Activated naive CD4-positive, alpha-beta T cell treated with anti-CD3 and anti-CD28 coated beads, Interleukin-2, amount 50 U/mL, for 24 hours (primary cell): ENCODE results near the gene KRTAP21-3.
"Not testable (repeated sequence)": the region's sequence is repeated elsewhere in the genome, so short reads cannot be mapped to it uniquely, and the experiment has no call there.

Source experiments
- H3K27ac Mint-ChIP-seq: one replicate; pipeline ENCODE4 v1.8.0; 2021; ENCODE audit warnings: mild to moderate bottlenecking, mixed read lengths
- H3K27me3 Mint-ChIP-seq: one replicate; pipeline ENCODE4 v1.8.0; 2021; ENCODE audit warnings: mixed read lengths
- H3K36me3 Mint-ChIP-seq: one replicate; pipeline ENCODE4 v1.8.0; 2021; ENCODE audit warnings: mixed read lengths
- H3K4me1 Mint-ChIP-seq: one replicate; pipeline ENCODE4 v1.8.0; 2021; ENCODE audit warnings: mixed read lengths
- H3K4me3 Mint-ChIP-seq: one replicate; pipeline ENCODE4 v1.8.0; 2021; ENCODE audit warnings: mild to moderate bottlenecking, mixed read lengths
- H3K9me3 Mint-ChIP-seq: one replicate; pipeline ENCODE4 v1.8.0; 2021; ENCODE audit warnings: mixed read lengths

KRTAP21-3 gene, protein sequence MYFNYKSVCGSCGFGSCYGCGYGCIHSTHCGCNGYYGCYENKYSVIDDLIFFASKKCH

DNA sequence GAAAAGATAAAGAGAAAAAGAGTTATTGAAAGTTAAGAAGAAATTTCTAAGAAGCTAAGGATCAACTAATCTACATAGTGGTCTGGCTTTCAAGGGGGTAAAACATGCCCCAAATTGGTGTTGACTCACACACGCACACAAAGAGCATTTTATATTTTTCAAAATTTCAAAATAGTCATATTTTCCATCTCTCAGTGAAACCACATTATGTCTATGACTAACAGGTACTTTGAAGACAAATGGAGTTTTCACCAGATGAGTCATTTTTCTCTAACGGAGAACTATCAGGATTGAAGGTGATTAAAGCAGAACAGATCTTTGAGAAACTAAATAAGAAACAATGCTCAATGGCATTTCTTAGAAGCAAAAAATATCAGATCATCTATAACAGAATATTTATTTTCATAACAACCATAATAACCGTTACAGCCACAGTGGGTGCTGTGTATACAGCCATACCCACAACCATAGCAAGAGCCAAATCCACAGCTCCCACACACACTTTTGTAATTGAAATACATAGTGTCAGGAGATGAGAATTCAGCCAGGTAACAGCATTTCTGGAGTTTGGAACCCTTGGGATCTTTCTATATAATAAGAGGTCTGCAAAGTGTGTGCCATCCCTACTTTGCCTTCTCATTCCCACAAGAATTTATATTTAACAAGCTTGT, at the start of gene KRTAP21-3:
Gene KRTAP21-3, minus strand, starts transcription at position 539 of the 671 bp plus-strand sequence. Its CDS starts 18 bp downstream, at position 521.
- Mint-ChIP-seq H3K27me3 (peaks cover 2% of the 10 kb centered on the region), H3K4me3 (peak within 1 kb of the TSS; percentile 61), H3K4me1 (peaks cover 39% of the 10 kb centered on the region), H3K36me3 (no peaks in the 10 kb centered on the region), H3K27ac (peak within 1 kb of the TSS; percentile 97), H3K9me3 (peaks cover 6% of the 10 kb centered on the region)

DNA sequence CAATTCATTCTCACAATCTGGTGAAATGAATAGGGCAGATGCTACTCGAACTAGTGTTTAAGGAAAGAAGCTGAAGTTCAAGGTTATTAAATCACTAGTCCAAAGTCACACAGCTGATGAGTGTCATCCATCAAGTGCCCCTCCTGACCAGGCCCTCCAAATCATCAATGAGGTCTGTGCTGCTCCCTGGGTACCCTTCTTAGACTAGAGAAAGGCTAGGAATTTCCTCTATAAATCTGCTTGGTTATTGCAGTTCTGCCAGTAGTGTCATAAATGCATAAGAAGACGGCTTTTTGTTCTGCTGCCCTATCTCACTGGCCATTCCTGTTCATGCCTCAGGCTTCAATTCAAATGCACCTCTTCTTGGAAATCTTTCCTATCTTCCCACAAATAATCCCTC, 42.2 kb upstream of the KRTAP21-3 start:
- Mint-ChIP-seq H3K4me3 (no peak overlapping the region), H3K27ac (no peak overlapping the region), H3K27me3 (peaks cover 4% of the 10 kb centered on the region), H3K4me1 (no peaks in the 10 kb centered on the region), H3K36me3 (no peaks in the 10 kb centered on the region), H3K9me3 (peaks cover 5% of the 10 kb centered on the region)

DNA sequence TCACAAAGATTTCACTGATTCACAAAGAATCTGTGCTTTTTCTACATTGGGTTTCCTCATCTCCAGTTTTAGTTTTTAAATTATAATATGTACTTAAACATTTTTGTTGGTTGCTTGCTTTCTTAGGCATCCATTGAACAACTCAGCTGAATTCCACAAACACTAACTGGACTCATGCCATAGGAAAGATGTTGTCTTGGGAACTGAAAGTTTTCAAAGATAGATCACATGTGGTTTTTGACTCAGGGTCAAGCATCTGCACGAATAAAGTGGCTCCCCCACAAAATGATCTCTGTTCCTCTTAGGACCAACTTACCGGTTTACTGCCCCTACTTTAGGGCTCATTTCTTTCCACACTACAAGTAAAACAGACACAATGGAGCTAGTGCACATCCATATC, 39.7 kb upstream of the KRTAP21-3 start:
- peaks cover 4% of the 10 kb centered on the region for H3K27me3 Mint-ChIP-seq
- no peaks in the 10 kb centered on the region for H3K4me1 Mint-ChIP-seq
- no peak overlapping the region for H3K27ac Mint-ChIP-seq
- H3K36me3 Mint-ChIP-seq = no peaks in the 10 kb centered on the region
- no peak overlapping the region for H3K4me3 Mint-ChIP-seq
- peaks cover 5% of the 10 kb centered on the region for H3K9me3 Mint-ChIP-seq

DNA sequence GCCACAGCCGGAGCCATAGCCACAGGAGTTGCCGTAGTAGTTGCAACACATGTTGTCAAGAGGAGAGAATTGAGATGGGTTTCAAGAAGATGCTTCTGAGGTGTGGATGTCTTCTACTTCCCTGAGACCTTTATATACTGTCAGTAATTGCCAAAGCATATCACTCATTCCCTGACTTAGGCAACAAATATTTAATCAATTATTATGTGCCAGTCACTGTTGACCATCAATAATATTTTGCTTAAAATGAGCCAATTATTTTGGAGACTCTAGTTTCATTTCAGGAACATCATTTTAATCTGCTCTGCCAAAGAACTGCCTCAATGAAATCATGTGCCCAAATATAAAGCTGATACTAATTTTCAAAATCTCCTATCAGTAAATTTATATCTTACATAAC, 36.8 kb upstream of the KRTAP21-3 start, which contains the start of gene KRTAP21-1:
Gene KRTAP21-1, minus strand, starts transcription at position 101 of the 400 bp plus-strand sequence. Its CDS starts 50 bp downstream, at position 51.
- H3K4me1 Mint-ChIP-seq, H3K36me3 Mint-ChIP-seq, H3K9me3 Mint-ChIP-seq, H3K4me3 Mint-ChIP-seq, H3K27me3 Mint-ChIP-seq, H3K27ac Mint-ChIP-seq: not testable (repeated sequence)

DNA sequence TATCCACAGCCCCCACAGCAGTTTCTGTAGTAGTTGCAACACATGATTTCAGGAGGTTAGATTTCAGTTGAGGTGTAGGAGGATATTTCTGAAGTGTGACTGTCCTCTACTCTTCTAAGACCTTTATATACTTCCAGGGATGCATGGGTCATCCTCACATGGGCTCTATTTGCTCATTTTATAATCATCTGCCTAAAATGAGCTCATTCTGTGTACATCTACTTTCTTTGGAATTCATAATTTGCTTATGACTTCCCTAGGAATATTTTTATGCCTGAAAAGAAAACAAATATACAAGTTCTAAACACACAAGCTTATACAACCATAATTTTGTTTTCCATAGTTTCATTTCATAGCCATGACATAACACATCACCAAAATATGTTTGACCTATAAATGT, 28.6 kb upstream of the KRTAP21-3 start, which contains the start of gene KRTAP21-2:
Gene KRTAP21-2, minus strand, starts transcription at position 101 of the 400 bp plus-strand sequence. Its CDS starts 57 bp downstream, at position 44.
- H3K27me3 Mint-ChIP-seq = peaks cover 2% of the 10 kb centered on the region
- H3K9me3 Mint-ChIP-seq = peaks cover 5% of the 10 kb centered on the region
- no peak within 1 kb of the TSS for H3K4me3 Mint-ChIP-seq
- H3K4me1 Mint-ChIP-seq = no peaks in the 10 kb centered on the region
- H3K36me3 Mint-ChIP-seq = no peaks in the 10 kb centered on the region
- no peak within 1 kb of the TSS for H3K27ac Mint-ChIP-seq

DNA sequence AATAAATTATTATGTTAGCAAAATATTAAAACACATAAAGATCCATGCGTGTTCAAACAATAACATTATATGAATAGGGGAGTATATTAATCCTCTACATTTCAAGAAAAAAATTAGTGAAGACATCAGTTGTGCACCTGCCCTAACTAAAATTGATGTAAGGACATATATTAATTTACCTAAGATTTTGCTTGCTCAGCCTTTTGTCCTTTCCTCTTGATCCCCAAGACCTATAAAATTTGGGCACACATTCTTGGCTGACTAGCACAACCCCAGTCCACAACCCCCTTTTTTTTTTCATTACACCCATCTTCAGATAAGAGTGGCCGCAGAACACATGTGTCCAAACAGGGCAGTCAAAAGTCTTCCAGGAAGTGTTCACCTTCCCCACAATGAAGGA, 21.9 kb upstream of the KRTAP21-3 start:
- H3K36me3 Mint-ChIP-seq = no peaks in the 10 kb centered on the region
- H3K4me1 Mint-ChIP-seq = no peaks in the 10 kb centered on the region
- H3K4me3 Mint-ChIP-seq = no peak overlapping the region
- no peak overlapping the region for H3K27ac Mint-ChIP-seq
- H3K27me3 Mint-ChIP-seq = peaks cover 4% of the 10 kb centered on the region
- H3K9me3 Mint-ChIP-seq = no peaks in the 10 kb centered on the region

DNA sequence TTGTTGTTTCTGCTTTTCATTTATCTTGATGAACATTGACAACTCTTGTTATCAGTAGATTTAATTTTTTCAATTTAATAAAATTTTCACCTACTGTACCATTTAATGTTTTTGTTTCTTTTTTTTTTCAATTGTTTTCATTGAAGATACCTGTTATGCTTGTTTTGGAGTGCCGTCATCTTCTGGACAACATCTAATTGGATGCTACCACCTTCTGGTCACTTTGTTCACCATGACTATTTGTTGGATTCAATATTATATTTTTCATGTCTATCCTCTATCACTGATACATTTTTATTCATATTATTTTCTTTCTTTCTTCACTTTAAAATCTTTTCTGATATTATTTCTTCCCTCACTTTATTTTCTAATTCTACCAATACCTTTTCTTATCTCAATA, 14.4 kb upstream of the KRTAP21-3 start:
- peaks cover 6% of the 10 kb centered on the region for H3K27me3 Mint-ChIP-seq
- no peaks in the 10 kb centered on the region for H3K36me3 Mint-ChIP-seq
- no peaks in the 10 kb centered on the region for H3K9me3 Mint-ChIP-seq
- H3K4me3 Mint-ChIP-seq = no peak overlapping the region
- H3K27ac Mint-ChIP-seq = no peak overlapping the region
- H3K4me1 Mint-ChIP-seq = no peaks in the 10 kb centered on the region

DNA sequence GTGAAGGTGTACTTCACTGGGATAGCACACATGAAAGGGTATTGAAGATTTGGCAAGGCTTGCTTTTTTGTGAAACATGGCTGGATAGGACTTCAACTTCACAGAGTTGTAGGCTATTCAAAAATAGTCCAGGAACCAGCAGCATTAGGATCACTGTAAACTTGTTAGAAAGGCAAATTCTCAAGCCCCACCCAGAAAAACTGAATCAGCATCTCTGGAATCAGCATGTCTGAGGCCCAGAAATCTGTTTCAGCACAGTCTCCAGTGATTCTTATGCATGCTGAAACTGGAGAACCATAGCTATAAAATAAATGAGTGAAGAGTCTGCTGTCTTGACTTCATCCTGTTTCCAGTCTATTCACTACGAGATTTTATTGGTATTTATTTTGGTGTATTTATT, 8.1 kb upstream of the KRTAP21-3 start:
- H3K4me1 Mint-ChIP-seq = no peaks in the 10 kb centered on the region
- H3K27me3 Mint-ChIP-seq = peaks cover 7% of the 10 kb centered on the region
- no peaks in the 10 kb centered on the region for H3K36me3 Mint-ChIP-seq
- peaks cover 7% of the 10 kb centered on the region for H3K9me3 Mint-ChIP-seq
- no peak overlapping the region for H3K4me3 Mint-ChIP-seq
- no peak overlapping the region for H3K27ac Mint-ChIP-seq

DNA sequence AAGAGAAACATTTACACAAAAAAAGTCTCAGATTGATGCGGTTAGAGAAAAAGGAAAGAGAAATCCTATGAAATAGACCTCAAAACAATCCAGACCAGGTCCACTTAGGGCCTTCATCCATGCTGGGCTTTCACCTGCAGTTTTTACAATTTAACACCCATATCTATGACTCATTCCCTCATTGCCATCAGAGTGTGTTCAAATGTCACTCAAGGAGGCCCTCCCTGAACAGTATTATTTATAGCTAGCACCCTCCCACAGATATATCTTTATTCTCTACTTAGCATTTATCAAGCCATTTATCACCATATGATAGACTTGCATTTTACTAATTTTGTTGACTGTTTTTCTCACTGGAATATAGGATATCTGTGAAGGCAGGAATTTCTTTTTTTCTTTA, 824 bp upstream of the KRTAP21-3 start:
- H3K27me3 Mint-ChIP-seq = peaks cover 7% of the 10 kb centered on the region
- no peaks in the 10 kb centered on the region for H3K9me3 Mint-ChIP-seq
- peak overlapping the region; percentile 9 for H3K4me3 Mint-ChIP-seq
- no peaks in the 10 kb centered on the region for H3K36me3 Mint-ChIP-seq
- H3K27ac Mint-ChIP-seq = peak overlapping the region; percentile 97
- peaks cover 32% of the 10 kb centered on the region for H3K4me1 Mint-ChIP-seq

DNA sequence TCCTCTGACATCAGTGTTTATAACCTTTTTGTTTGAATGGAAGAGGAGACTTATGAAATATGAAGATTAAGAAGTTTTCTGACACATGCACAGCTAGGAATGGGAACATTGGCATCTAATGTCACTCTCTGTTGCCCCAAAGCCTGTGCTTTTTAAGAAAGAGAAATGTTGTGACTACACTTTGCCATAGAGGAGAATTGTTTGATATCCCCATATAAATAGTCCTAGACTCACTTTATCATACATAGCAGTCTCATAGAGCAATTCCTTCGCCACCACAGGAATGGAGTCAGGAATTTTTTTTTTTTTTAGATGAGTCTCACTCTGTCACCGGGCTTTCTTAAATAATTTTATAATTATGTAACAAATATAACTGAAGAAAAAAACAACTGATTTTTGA, 1.5 kb downstream of the KRTAP21-3 start:
- Mint-ChIP-seq H3K36me3 (no peaks in the 10 kb centered on the region), H3K27ac (peak overlapping the region; percentile 97), H3K9me3 (peaks cover 13% of the 10 kb centered on the region), H3K4me3 (no peak overlapping the region), H3K4me1 (peaks cover 39% of the 10 kb centered on the region), H3K27me3 (no peaks in the 10 kb centered on the region)

DNA sequence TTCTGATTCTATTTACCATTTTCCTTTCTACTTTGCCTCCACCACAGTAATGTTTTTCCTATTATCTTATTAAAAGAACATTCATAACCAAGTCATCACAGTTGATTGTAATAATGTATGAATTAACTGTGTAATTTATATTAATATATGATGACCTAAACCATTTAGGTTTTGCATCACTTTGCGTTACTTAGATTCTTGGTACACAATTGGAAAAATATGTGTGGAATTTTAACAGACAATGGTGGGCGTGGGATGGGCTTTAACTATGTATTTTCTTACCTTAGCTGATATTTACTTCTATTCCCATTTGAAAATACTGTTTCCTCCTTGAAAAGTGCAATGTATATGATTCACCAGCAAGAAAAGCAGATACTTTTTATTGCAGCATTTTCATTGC, 3.6 kb downstream of the KRTAP21-3 start:
- peaks cover 24% of the 10 kb centered on the region for H3K9me3 Mint-ChIP-seq
- H3K4me3 Mint-ChIP-seq = no peak overlapping the region
- peaks cover 54% of the 10 kb centered on the region for H3K4me1 Mint-ChIP-seq
- H3K27me3 Mint-ChIP-seq = no peaks in the 10 kb centered on the region
- peak overlapping the region; percentile 51 for H3K27ac Mint-ChIP-seq
- H3K36me3 Mint-ChIP-seq = peaks cover 2% of the 10 kb centered on the region

DNA sequence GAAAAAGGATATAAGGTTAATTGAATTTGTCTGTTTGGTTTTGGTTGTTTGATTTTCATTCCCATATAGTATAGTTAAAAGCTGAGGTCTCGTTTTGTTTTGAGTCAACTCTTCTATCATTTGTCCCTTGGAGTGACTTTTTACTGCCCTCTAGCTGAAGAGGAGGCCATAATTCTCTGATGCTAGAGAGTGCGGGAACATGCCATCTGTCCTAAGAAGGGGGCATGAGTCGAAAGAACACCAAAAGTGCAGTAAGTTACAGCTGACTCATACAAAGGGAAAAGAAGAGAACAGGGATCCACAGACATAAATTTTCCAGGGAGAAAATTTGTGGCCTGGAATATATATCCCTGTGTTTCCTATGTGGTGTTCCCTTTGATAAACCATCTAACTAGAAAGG, 4.1 kb downstream of the KRTAP21-3 start:
- Mint-ChIP-seq H3K27me3 (no peaks in the 10 kb centered on the region), H3K36me3 (peaks cover 2% of the 10 kb centered on the region), H3K4me3 (no peak overlapping the region), H3K27ac (no peak overlapping the region), H3K9me3 (peaks cover 24% of the 10 kb centered on the region), H3K4me1 (peaks cover 52% of the 10 kb centered on the region)

DNA sequence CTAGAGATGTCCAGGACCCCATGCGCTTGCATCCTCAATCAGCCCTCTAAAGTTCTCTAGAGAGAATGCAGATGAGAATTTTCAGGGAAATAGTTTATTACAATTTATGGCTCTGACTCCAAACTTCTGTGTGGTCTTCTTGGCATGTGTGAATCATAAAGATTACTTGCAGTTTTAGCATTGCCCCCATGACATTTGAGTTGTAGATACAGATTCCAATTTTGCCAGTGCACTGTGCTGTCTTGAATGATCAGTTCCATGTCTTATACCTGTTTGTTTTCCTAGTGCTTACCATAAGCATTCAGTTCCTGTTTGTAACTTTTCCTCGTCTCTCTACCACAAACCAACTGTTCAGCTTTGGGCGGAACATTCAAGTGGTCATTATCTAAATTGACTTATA, 4.8 kb downstream of the KRTAP21-3 start:
- H3K4me3 Mint-ChIP-seq = no peak overlapping the region
- H3K4me1 Mint-ChIP-seq = peaks cover 45% of the 10 kb centered on the region
- peaks cover 2% of the 10 kb centered on the region for H3K36me3 Mint-ChIP-seq
- H3K27ac Mint-ChIP-seq = peak overlapping the region; percentile 76
- H3K9me3 Mint-ChIP-seq = peaks cover 24% of the 10 kb centered on the region
- H3K27me3 Mint-ChIP-seq = no peaks in the 10 kb centered on the region

DNA sequence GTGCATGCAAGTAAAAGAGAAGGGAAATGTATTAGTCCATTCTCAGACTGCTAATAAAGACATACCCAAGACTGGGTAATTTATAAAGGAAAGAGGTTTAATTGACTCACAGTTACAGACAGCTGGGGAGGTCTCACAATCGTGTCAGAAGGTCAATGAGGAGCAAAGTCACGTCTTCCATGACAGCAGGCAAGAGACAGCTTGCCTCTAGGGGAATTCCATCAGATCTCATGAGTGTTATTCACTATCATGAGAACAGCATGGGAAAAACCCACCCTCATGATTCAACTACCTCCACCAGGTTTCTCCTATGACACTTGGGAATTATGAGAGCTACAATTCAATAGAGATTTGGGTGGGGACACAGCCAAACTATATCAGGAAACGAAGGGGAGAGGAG, 8.1 kb downstream of the KRTAP21-3 start:
- Mint-ChIP-seq H3K27me3 (peaks cover 2% of the 10 kb centered on the region), H3K36me3 (peaks cover 2% of the 10 kb centered on the region), H3K4me1 (peaks cover 30% of the 10 kb centered on the region), H3K4me3 (peak overlapping the region; percentile 26), H3K9me3 (peaks cover 24% of the 10 kb centered on the region), H3K27ac (peak overlapping the region; percentile 100)

DNA sequence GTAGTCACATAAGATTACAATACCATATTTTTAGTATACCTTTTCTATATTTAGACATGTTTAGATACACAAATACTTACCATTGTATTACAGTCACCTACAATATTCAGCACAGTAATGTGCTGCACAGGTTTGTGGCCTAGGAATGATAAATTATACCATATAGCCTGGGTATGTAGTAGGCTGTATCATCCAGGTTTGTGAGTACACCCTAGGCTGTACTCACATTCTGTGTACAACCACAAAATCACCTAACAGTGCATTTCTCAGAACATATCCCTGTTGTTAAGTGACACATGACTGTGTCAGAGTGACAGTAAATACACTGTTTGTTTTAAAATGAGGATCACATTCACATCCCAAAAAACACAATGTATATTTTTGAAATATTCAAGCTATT, 11.2 kb downstream of the KRTAP21-3 start:
- Mint-ChIP-seq H3K9me3 (peaks cover 15% of the 10 kb centered on the region), H3K27me3 (peaks cover 2% of the 10 kb centered on the region), H3K27ac (peak overlapping the region; percentile 55), H3K4me1 (peaks cover 24% of the 10 kb centered on the region), H3K4me3 (no peak overlapping the region), H3K36me3 (peaks cover 2% of the 10 kb centered on the region)

DNA sequence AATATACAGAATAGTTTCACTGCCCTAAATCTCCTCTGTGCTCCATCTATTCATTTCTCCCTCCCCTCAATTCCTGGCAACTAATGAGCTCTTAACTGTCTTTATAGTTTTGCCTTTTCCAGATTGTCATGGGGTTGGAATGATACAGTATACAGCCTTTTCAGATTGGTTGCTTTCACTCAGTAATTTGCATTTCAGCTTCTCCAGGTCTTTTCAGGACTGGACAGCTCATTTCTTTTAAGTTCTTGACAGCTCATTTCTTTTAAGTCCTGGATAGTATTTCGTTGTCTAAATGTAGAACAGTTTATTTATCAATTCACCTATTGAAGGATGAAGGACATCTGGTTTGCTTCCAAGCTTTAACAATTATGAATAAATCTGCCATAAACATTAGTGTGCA, 22.6 kb downstream of the KRTAP21-3 start:
- Mint-ChIP-seq H3K27me3 (peaks cover 2% of the 10 kb centered on the region), H3K9me3 (peaks cover 20% of the 10 kb centered on the region), H3K4me3 (no peak overlapping the region), H3K36me3 (no peaks in the 10 kb centered on the region), H3K4me1 (no peaks in the 10 kb centered on the region), H3K27ac (no peak overlapping the region)

DNA sequence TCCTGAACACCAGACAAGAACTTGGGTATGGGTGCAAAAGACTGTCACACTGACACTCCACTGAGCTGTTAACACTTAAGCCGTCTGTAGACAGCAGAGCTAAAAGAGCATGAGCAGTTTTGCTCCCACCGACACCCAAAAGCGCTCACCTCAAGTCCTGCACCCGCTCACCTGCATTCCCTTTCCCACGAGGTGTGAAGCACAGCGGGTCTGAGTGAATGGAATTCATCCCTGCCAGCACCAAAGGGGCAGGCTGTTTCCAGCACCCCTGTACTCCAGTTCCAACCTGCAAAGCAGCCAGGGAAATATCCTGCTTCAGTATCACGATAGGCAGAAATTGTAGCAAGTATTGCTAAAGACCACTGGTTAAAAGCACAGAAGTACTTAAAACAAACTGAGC, 28.8 kb downstream of the KRTAP21-3 start:
- no peaks in the 10 kb centered on the region for H3K36me3 Mint-ChIP-seq
- no peaks in the 10 kb centered on the region for H3K4me1 Mint-ChIP-seq
- no peak overlapping the region for H3K27ac Mint-ChIP-seq
- no peak overlapping the region for H3K4me3 Mint-ChIP-seq
- peaks cover 3% of the 10 kb centered on the region for H3K27me3 Mint-ChIP-seq
- H3K9me3 Mint-ChIP-seq = peaks cover 6% of the 10 kb centered on the region
